ENCODE data around the gene PANK4.

GRCh38 chr1:2544093-2544874, 17.9 kb upstream of the PANK4 start:
- TF ChIP-seq CTCF (IDR thresholded peaks at IDR 0.05) (no peak), POLR2A (IDR thresholded peaks at IDR 0.05) (no peak)

Measured in thyroid gland (tissue), 4 donors.